Measurements from ENCODE around the gene PARD6G.
A peak's percentile ranks its signal among the peaks of the same experiment; 100 is the strongest.
"Not testable (repeated sequence)": the region's sequence is repeated elsewhere in the genome, so short reads cannot be mapped to it uniquely, and the experiment has no call there.

The PARD6G gene

GRCh38 chr18:80171054-80171872, 76.1 kb downstream of the PARD6G start:
- peak; percentile 57 to 65 for DNase-seq (ENCODE audit: low read depth in 2 of 2)

GRCh38 chr18:80170395-80171053, 76.8 kb downstream of the PARD6G start:
- no peak for DNase-seq (ENCODE audit: low read depth in 2 of 2)

- DNase-seq (ENCODE audit: low read depth in 2 of 2): no peak
Observed at GRCh38 chr18:80169607-80170006, 77.7 kb downstream of the PARD6G start.

GRCh38 chr18:80168982-80169381, 78.3 kb downstream of the PARD6G start:
- no peak for DNase-seq (ENCODE audit: low read depth in 2 of 2)

- DNase-seq (ENCODE audit: low read depth in 2 of 2): no peak
Observed at GRCh38 chr18:80168346-80168745, 79.0 kb downstream of the PARD6G start.

GRCh38 chr18:80167931-80168330, 79.4 kb downstream of the PARD6G start:
- no peak for DNase-seq (ENCODE audit: low read depth in 2 of 2)

- no peak for DNase-seq (ENCODE audit: low read depth in 2 of 2)
Observed at GRCh38 chr18:80167331-80167730, 80.0 kb downstream of the PARD6G start.

GRCh38 chr18:80166725-80167124, 80.6 kb downstream of the PARD6G start:
- DNase-seq (ENCODE audit: low read depth in 2 of 2): no peak

- DNase-seq (ENCODE audit: low read depth in 2 of 2): no peak
Observed at GRCh38 chr18:80166240-80166639, 81.1 kb downstream of the PARD6G start.

GRCh38 chr18:80164727-80165355, 82.5 kb downstream of the PARD6G start:
- DNase-seq (ENCODE audit: low read depth in 2 of 2): not testable (repeated sequence)

GRCh38 chr18:80163183-80163582, 84.1 kb downstream of the PARD6G start:
- DNase-seq (ENCODE audit: low read depth in 2 of 2): no peak

- DNase-seq (ENCODE audit: low read depth in 2 of 2): no peak
Observed at GRCh38 chr18:80161781-80162417, 85.4 kb downstream of the PARD6G start.

GRCh38 chr18:80159713-80160636, 87.3 kb downstream of the PARD6G start:
- peak in 1 of 2 donors; percentile 36 for DNase-seq (ENCODE audit: low read depth in 2 of 2)

- no peak for DNase-seq (ENCODE audit: low read depth in 2 of 2)
Observed at GRCh38 chr18:80158365-80158764, 88.9 kb downstream of the PARD6G start.

- peak; percentile 59 to 67 for DNase-seq (ENCODE audit: low read depth in 2 of 2)
Observed at GRCh38 chr18:80157708-80158343, 89.5 kb downstream of the PARD6G start.

GRCh38 chr18:80154293-80154692, 93.0 kb downstream of the PARD6G start:
- DNase-seq (ENCODE audit: low read depth in 2 of 2): peak; percentile 18 to 28

- no peak for DNase-seq (ENCODE audit: low read depth in 2 of 2)
Observed at GRCh38 chr18:80149667-80150066, 97.6 kb downstream of the PARD6G start.

- no peak for DNase-seq (ENCODE audit: low read depth in 2 of 2)
Observed at GRCh38 chr18:80148326-80149199, 98.8 kb downstream of the PARD6G start.
